Loucy (cell line): ENCODE measurements around the gene OR51S1.

ENCODE experiments used
- H2AFZ ChIP-seq: fragments of 200-600 bp; sonication (generic); 2 replicates; pipeline ENCODE4 v1.6.0; 2016; ENCODE audit warnings: antibody characterized with exemption, mild to moderate bottlenecking, low read length, moderate library complexity
- H3F3A ChIP-seq: fragments of 200-600 bp; 2 replicates; pipeline ENCODE4 v1.6.0; 2016; ENCODE audit warnings: antibody characterized with exemption, low read depth, mild to moderate bottlenecking
- H3K27me3 ChIP-seq: fragments of 200-600 bp; sonication (generic); 2 replicates; pipeline ENCODE4 v1.6.1; 2014; ENCODE audit warnings: low read length, mild to moderate bottlenecking; ENCODE audit not compliant: insufficient read depth, poor library complexity, severe bottlenecking
- H3K36me3 ChIP-seq: fragments of 200-600 bp; sonication (generic); 2 replicates; pipeline ENCODE4 v1.6.1; 2016; ENCODE audit warnings: low read length; ENCODE audit not compliant: insufficient read depth
- H3K4me1 ChIP-seq: fragments of 200-600 bp; sonication (generic); 2 replicates; pipeline ENCODE4 v1.5.1; 2014; ENCODE audit warnings: low read length, mild to moderate bottlenecking; ENCODE audit not compliant: insufficient read depth, poor library complexity, severe bottlenecking
- H3K4me2 ChIP-seq: fragments of 200-600 bp; sonication (generic); 2 replicates; pipeline ENCODE4 v1.6.0; 2014; ENCODE audit warnings: antibody characterized with exemption, low read length, low read depth, mild to moderate bottlenecking; ENCODE audit not compliant: poor library complexity, severe bottlenecking
- H3K4me3 ChIP-seq: fragments of 200-600 bp; sonication (generic); 2 replicates; pipeline ENCODE4 v1.5.1; 2014; ENCODE audit warnings: low read length, mild to moderate bottlenecking, mixed read lengths; ENCODE audit not compliant: poor library complexity, severe bottlenecking
- H3K79me2 ChIP-seq: fragments of 200-600 bp; sonication (generic); 2 replicates; pipeline ENCODE4 v1.6.1; 2014; ENCODE audit warnings: low read length; ENCODE audit not compliant: insufficient read depth
- H3K9ac ChIP-seq: fragments of 200-600 bp; sonication (generic); 2 replicates; pipeline ENCODE4 v1.6.0; 2014; ENCODE audit warnings: mild to moderate bottlenecking, low read depth, low read length, moderate library complexity; ENCODE audit not compliant: poor library complexity, severe bottlenecking
- H3K9me2 ChIP-seq: fragments of 200-600 bp; sonication (generic); replicated peaks from 2 replicates; pipeline ENCODE4 v1.6.1; 2016; ENCODE audit warnings: low read depth, low read length, mixed read lengths
- H3K9me3 ChIP-seq: fragments of 200-600 bp; sonication (generic); 2 replicates; pipeline ENCODE4 v1.6.1; 2014; ENCODE audit warnings: mild to moderate bottlenecking, antibody characterized with exemption, low read length, low read depth; ENCODE audit not compliant: insufficient read depth
- H4K20me1 ChIP-seq: fragments of 200-600 bp; sonication (generic); 2 replicates; pipeline ENCODE4 v1.6.0; 2014; ENCODE audit warnings: antibody characterized with exemption, low read length, mild to moderate bottlenecking; ENCODE audit not compliant: insufficient read depth, poor library complexity, severe bottlenecking
- EZH2phosphoT487 ChIP-seq: fragments of 200-600 bp; IDR thresholded peaks from 2 replicates; pipeline ENCODE4 v1.6.1; 2018; ENCODE audit warnings: antibody characterized with exemption, mild to moderate bottlenecking, moderate library complexity, borderline replicate concordance
- TF ChIP-seq, protein P1 (sequence below): fragments of 200-600 bp; sonication (generic); conservative IDR thresholded peaks from 2 replicates; pipeline ENCODE4 v1.5.1; 2014; ENCODE audit warnings: mild to moderate bottlenecking, antibody characterized with exemption, low read length

The OR51S1 gene

DNA sequence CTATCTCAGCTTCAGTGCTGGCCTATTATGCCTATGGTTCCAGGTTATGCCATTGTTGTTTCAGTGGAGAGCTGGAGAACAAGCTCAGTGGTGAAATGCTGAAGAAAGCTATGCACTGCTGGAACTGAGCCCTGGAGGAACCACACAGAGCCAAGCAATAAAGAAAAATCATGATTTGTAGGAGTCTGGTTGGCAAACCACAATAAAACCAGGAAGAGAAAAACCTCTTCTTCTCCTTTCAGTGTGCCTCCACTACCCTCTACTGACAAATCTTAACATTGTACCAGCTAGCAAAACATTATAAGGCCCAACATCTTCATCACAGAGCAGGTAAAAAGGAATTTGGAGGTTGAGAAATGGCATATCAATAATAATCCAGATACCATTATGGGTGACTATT lies 22.6 kb downstream of the OR51S1 start:
- Histone ChIP-seq H3K4me3 (no peak overlapping the region), H3F3A (no peaks in the 10 kb centered on the region), H3K79me2 (no peaks in the 10 kb centered on the region), H2AFZ (no peak overlapping the region), H3K27me3 (no peaks in the 10 kb centered on the region), H3K9me2 (no peaks in the 10 kb centered on the region), H4K20me1 (no peaks in the 10 kb centered on the region), H3K4me1 (no peaks in the 10 kb centered on the region), H3K9ac (no peak overlapping the region), H3K9me3 (no peaks in the 10 kb centered on the region), H3K4me2 (no peak overlapping the region), H3K36me3 (no peaks in the 10 kb centered on the region)
- TF ChIP-seq, protein P1, sequence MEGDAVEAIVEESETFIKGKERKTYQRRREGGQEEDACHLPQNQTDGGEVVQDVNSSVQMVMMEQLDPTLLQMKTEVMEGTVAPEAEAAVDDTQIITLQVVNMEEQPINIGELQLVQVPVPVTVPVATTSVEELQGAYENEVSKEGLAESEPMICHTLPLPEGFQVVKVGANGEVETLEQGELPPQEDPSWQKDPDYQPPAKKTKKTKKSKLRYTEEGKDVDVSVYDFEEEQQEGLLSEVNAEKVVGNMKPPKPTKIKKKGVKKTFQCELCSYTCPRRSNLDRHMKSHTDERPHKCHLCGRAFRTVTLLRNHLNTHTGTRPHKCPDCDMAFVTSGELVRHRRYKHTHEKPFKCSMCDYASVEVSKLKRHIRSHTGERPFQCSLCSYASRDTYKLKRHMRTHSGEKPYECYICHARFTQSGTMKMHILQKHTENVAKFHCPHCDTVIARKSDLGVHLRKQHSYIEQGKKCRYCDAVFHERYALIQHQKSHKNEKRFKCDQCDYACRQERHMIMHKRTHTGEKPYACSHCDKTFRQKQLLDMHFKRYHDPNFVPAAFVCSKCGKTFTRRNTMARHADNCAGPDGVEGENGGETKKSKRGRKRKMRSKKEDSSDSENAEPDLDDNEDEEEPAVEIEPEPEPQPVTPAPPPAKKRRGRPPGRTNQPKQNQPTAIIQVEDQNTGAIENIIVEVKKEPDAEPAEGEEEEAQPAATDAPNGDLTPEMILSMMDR = peak; percentile 61
- TF ChIP-seq EZH2phosphoT487 = no peak

DNA sequence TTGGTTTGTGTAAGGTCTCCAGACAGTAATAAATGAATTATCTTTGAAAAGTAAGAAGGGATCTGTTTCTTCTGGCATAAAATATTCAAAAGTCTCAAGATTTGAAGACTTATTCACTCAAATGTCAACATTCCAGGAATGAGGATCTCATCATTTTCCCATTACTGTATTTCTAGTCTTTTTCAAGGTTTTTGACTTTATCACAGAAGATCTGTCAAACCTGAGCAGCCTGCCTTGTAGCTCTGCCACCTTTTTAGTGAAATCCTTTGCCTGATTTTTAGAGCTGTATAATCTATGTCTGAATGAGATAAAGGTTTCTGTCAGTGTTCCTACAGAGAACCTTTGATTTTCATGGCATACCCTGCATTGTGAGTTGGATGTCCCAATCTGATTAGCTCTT lies 23.9 kb downstream of the OR51S1 start:
- Histone ChIP-seq H4K20me1 (no peaks in the 10 kb centered on the region), H2AFZ (no peak overlapping the region), H3K27me3 (no peaks in the 10 kb centered on the region), H3K9me2 (no peaks in the 10 kb centered on the region), H3K4me3 (no peak overlapping the region), H3F3A (no peaks in the 10 kb centered on the region), H3K9ac (no peak overlapping the region), H3K9me3 (no peaks in the 10 kb centered on the region), H3K36me3 (no peaks in the 10 kb centered on the region), H3K79me2 (no peaks in the 10 kb centered on the region), H3K4me1 (no peaks in the 10 kb centered on the region), H3K4me2 (no peak overlapping the region)
- TF ChIP-seq, protein P1 = no peak
- no peak for TF ChIP-seq EZH2phosphoT487

DNA sequence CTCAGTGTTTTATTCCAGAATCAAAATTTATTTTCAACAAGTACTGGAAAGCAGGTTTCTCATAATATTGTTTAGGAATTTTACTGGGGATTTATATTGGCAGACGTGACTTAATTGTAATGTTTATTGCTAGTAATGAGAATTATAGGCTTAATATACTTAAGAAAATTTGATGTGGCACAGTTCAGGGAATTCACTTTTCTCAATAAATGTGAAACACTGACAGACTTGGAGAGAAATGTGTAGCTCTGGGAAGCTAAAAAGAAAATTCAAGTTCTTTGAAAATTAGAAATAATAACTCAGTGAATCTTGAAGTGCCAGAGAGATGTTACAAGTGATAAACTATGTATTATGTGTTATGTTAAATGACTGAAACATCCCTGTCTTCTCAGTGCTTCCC lies 28.0 kb downstream of the OR51S1 start, which contains the start of gene OR51F2:
Gene OR51F2, plus strand, starts transcription at position 301 of the 400 bp plus-strand sequence. CDS start 101 bp downstream, outside the sequence.
- H3F3A ChIP-seq = no peaks in the 10 kb centered on the region
- H4K20me1 ChIP-seq = no peaks in the 10 kb centered on the region
- no peaks in the 10 kb centered on the region for H3K79me2 ChIP-seq

More for the DNA sequence above, 28.0 kb downstream of the OR51S1 start, which contains the start of gene OR51F2:
- Histone ChIP-seq H3K9me2 (no peaks in the 10 kb centered on the region), H3K4me1 (no peaks in the 10 kb centered on the region), H2AFZ (no peak within 1 kb of the TSS), H3K4me2 (no peak within 1 kb of the TSS), H3K27me3 (no peaks in the 10 kb centered on the region), H3K4me3 (no peak within 1 kb of the TSS), H3K9me3 (no peaks in the 10 kb centered on the region), H3K9ac (no peak within 1 kb of the TSS), H3K36me3 (no peaks in the 10 kb centered on the region)
- no peak for TF ChIP-seq EZH2phosphoT487
- TF ChIP-seq, protein P1 = no peak
